GM19351 (cell line): ENCODE results near the gene DNAJC16.
"Not testable (repeated sequence)": the region's sequence is repeated elsewhere in the genome, so short reads cannot be mapped to it uniquely, and the experiment has no call there.

Experiments
- ATAC-seq: cut with Tn5 transposase; IDR thresholded peaks from one replicate; pipeline ENCODE4 v1.9.1; 2021; ENCODE audit warnings: mild to moderate bottlenecking, moderate library complexity; ENCODE audit not compliant: unreplicated experiment

Gene DNAJC16

DNA sequence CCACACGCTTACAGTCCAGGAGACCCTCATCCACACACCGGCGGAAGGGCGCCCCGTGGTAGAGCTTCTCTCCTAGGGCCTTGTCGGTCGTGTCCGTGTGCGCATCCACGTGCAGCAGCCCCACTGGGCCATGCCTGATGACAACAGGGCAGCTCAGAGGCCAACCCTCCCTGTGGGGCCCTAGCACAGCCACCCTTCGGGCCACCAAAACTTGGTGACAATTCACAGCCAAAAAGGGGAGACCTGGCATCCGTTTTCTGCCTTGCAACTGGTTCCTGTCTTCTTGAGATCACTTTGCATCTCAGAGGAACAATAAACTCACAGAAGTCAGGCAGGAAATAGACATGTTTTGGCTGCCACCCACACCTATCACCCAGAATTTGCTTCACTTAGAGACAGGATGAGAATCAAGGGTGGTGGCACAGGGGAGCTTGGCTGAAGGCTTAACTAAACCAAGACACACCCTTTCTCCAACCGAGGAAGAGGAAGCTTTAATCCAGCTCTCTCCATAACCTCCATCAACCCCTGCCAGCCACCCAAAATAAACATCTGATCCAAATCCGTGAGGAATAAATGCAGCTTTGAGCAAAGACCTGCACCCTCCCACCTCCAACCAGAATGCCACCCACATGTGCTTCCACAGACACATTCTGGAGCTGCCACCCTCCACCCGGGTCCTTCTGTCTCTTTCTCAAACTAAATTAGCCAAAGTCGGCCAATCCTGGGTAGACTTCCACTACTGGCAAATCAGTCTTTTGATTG, 52.5 kb downstream of the DNAJC16 start:
- no peak for ATAC-seq

DNA sequence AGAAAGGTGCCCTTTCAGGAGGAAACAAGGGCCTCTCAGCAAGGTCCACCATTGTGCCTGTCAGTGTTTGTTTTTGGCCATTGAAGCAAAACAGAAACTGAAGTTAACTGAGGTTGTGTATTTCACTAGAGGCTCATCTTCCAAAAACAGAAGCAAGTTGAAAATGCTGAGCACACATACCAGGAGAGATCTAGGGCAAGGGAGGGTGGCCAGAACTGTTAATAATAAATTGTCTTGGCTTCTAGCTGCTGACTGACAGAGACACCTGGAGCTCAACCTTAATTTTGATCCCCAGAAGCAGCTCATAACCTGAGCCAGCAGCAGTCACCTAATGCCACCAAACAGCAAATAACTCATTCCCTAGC, 53.0 kb downstream of the DNAJC16 start:
- no peak for ATAC-seq

GRCh38 chr1:15583016-15583706, 56.5 kb downstream of the DNAJC16 start:
- no peak for ATAC-seq

- ATAC-seq = peak; percentile 64
Observed at GRCh38 chr1:15584489-15585363, 58.1 kb downstream of the DNAJC16 start, which contains the start of gene AGMAT. Gene AGMAT, minus strand, starts transcription at chr1:15585051. Its CDS starts 84 bp downstream, at chr1:15584967.

DNA sequence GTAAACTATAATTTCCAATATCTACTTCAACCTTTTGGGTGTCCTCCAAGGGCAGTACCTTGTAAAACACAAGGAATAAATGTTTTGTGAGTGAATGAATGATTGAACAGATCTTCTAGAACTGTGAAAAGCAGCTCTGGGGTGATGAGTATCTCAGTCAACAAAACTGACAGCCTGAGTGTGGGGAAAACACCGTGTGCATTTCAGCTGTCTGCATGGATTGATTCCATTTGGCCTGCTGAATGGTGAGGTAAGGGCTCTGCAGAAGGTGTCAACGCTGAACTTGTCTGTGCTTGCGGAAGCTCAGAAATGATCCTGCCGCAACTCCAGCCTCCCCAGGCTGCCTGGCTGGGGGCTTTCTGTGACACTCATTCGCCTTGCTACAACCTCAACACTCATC, 65.6 kb downstream of the DNAJC16 start:
- no peak for ATAC-seq

- ATAC-seq = no peak
Observed at GRCh38 chr1:15595809-15596617, 69.4 kb downstream of the DNAJC16 start.

GRCh38 chr1:15598436-15598835, 71.8 kb downstream of the DNAJC16 start:
- ATAC-seq = no peak

- ATAC-seq = peak; percentile 94
Observed at GRCh38 chr1:15603050-15603965, 76.7 kb downstream of the DNAJC16 start.

GRCh38 chr1:15603966-15604282, 77.3 kb downstream of the DNAJC16 start:
- not testable (repeated sequence) for ATAC-seq

DNA sequence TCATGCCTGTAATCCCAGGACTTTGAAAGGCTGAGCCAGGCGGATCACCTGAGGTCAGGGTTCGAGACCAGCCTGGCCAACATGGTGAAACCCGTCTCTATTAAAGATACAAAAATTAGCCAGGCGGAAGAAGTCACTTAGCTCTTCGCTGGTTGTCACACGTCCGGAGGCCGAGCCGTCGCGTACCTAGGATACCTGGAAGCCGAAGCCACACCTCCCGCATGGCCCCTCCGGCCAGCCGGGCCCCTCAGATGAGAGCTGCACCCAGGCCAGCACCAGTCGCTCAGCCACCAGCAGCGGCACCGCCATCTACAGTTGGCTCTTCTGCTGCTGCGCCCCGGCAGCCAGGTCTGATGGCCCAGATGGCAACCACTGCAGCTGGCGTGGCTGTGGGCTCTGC, 77.8 kb downstream of the DNAJC16 start:
- not testable (repeated sequence) for ATAC-seq

- no peak for ATAC-seq
Observed at GRCh38 chr1:15605398-15606383, 79.0 kb downstream of the DNAJC16 start.

DNA sequence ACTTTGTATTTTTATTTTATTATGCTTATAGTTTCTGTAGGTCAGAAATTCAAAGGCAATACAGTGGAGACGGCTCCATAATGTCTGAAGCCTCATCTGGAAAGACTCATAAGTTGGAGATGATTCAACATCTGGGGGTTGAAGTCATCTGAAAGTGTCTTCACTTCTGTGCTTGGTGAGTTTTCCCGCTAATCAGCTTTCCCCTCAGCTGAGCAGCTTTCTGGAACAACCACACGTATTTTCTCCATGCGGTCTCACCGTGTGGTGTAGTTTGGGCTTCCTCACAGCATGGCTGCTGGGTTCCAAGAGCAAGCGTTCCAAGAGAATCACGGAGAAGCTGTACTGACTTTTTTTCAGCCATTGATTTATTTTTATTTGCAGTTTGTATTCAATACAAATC, 83.0 kb downstream of the DNAJC16 start:
- ATAC-seq = no peak

DNA sequence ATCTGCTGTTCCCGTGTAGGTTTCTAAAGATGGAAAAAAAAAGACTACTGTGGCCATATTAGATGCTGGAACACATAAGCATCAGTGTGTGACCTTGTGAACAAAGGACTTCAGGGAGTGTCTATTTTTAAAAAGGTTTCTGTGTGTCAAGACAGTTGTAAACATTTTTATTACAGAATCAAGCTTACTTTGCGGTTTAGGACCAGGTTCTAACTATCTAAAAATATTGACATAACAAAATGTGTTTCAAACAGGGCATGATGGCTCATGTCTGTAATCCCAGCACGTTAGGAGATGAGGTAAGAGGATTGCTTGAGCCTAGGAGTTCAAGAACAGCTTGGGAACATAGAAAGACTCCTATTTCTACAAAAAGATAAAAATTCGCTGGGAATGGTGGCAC, 83.5 kb downstream of the DNAJC16 start:
- ATAC-seq = no peak

GRCh38 chr1:15616373-15617172, 89.9 kb downstream of the DNAJC16 start:
- ATAC-seq = peak; percentile 24

GRCh38 chr1:15617173-15618076, 90.8 kb downstream of the DNAJC16 start, which contains the start of gene DDI2:
Gene DDI2, plus strand, starts transcription at chr1:15617458. Its CDS starts 213 bp downstream, at chr1:15617671.
- peak; percentile 63 for ATAC-seq

DNA sequence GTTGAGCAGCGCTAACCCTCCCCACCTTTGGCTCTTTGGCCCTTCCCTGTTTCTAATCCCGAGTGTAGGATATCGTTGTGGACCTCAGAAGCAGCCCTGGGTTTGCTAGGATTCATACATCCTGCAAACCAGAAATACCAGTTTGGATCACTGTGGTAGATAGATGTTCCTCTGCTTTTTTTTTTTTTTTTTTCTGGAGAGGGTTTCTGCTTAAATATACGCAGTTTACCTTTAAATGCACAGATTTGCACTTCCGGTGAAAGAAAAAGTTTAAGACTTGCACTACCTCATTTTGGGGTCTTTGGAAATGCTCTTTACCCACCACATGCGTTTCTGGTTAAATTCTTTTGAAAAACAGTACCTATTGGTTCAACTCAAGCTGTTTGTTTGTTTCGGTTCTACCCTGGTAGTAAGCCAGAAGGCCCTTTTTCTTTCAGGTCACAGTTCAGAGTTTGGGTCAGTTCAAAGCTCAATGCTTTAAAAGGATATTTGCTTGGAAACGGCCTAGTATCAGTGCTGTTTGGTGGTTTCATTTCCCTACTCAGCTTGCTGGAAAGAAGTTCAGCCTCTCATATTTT, 91.5 kb downstream of the DNAJC16 start:
- ATAC-seq = peak; percentile 51
